NCI-H1417 treated with DMSO at 0.1 percent for 48 hours (cell line): ENCODE results near the gene PRKCE.

Experiments used
- DNase-seq: peaks from one replicate; lab custom pipeline; 2025; lab: John Stamatoyannopoulos, UW

PRKCE gene

DNA sequence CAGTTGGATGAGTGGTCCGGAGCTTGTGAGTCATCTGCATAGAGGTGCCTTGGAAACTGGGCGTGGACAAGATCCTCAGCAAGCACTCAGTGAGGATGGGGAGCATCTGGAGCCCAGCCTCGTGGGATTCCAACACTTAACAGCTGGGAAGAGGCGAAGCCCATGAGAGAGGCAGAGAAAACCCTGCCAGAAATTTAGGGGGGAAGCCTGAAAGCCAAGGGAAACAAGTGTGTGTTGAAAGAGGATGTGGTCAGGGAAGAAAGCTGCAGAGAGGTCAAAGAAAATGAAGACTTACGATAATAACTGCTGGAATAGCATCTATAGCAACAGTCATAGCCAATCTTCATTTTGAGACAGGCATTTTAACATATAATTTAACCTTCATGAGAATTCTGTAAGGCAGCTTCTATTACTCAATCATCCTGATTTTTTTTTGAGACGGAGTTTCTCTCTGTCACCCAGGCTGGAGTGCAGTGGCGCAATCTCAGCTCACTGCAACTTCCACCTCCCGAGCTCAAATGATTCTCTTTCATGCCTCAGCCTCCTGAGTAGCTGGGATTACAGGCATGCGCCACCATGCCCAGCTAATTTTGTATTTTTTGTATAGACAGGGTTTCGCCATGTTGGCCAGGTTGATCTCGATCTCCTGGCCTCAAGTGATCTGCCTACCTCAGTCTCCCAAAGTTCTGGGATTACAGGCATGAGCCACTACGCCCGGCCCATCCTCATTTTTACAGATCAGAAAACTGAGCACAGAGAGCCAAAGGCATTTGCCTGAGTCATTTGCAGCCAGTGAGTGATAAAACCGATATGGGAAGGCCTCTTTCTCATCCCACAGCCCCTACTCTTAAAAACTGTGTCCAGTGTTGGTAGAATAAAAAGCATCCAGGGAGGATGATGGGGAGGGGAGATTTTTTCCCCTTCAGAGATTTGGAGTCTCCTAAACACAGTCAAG is 431.3 kb downstream of the PRKCE start:
- DNase-seq: no peak

DNA sequence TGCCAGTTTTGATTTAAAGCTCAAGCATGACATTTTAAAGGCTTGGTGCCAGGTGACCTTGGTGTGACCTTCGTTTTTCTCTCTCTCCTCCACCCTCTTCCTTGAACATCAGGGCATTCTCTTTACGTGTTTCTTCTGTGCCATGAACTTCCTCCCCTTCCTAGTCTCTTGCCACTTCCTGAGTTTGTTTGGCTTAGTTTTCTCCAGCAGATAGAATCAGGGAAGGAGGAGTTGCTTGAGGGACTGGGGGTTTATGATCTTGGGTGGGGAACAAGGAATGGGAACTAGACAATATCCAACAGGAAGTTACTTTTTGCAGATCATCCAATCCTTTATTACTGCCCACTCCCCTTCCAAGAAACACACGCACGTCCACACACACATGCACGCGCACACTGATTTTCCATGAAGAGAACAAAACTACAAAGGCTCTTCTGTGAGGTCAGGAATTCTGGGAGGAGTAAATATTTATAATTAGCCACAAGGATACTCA is 435.1 kb downstream of the PRKCE start:
- DNase-seq: no peak

DNA sequence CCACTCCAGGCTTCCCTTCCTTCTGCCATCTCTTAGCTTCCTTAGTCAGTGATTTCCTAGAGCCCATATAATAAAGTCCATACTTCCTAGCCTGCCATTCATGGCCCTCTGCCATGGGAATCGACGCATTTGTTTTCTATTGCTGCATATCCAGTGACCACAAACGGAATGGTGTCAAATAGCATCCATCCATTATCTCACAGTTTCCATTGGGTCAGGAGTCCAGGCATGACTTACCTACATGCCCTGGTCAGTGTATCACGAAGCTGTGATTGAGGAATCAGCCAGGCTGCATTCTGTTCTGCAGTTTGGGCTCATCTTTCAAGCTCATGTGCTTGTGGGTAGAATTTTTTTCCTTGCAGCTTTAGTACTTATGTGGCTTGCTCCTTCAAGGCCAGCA is 436.0 kb downstream of the PRKCE start:
- DNase-seq: no peak

DNA sequence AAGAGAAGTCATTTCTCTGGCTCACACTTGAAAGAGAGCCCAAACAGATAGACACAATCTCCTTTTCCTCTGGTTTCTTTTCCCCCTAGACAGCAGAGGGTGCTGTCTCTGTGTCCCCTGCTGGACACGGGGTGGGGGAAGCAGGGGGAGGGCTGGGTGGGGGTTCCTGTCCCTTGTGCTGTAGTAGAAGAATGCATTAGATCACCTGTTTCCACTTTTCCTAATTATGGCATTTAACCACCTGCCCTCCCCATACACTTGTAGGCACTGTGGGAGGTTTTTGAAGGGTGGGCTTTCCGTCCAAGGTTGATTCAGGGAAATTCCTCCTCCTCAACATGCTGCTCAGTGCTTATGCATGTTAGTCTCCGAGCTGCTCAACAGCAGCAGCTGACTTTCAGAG is 439.5 kb downstream of the PRKCE start:
- no peak for DNase-seq

DNA sequence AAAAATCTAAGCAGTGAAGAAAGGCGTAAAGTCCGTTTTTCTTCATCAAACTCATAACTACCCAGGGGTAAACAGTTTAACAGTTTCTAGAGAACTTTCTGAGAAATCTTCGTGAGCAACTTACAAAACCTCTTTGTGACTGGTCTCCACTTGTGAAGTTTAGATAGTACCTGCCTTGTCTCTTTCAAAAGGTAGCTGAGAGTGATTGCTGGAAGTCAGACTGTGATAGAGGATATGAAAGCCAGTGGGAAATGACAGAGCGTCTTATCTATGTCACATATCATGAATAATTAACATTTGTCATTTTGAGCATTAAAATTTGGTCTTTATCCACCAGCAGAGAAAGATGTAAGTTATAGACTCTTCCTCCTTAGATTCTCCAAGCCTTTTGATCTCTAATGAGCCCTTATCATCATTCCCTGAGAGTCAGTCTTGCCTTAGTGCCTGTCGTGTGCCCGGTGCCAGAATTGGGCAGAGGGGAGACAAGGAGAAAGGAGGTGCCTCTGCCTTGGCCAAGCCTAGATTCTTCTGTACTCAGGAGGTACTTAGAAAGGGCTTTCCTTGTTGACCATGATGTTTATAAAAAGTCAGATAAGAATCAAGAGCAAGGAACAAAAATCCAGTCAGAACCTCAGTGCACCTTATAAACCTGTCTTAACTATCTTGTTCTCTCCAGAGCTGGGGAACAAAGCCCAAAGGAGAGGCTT is 440.6 kb downstream of the PRKCE start:
- DNase-seq: no peak

DNA sequence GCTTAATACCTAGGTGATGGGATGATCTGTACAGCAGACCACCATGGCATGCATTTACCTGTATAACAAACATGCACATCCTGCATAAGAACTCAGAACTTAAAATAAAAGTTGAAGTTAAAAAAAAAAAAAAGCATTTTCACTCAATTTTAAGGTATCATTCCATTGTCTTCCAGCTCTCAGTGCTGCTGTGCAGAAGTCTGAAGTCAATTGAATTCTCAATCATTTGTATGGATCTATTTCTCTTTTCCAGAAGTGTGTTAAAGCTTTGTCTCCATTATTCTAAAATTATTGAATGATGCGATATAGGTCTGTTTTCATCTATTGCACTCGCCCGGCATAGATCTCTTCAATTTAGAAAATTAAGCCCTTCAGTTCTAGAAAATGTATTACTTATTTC is 443.2 kb downstream of the PRKCE start:
- no peak for DNase-seq

DNA sequence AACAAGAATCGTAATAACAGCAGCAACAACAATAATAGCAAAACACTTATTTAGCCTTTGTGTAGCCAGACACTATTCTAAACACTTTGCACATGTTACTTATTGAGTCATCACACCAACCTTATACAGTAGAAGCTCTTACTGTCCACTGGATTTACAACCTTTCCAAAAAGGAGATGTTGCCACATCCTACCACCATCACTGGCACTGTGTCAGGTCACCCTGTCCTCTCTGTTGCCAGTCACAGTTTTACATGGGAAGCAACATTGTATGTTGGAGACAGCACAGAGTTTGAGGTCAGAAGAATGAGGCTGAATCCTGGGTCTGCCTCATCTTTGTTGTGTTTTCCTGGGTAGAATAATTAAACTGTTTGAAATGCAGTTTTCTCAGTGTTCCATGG is 444.4 kb downstream of the PRKCE start:
- no peak for DNase-seq

DNA sequence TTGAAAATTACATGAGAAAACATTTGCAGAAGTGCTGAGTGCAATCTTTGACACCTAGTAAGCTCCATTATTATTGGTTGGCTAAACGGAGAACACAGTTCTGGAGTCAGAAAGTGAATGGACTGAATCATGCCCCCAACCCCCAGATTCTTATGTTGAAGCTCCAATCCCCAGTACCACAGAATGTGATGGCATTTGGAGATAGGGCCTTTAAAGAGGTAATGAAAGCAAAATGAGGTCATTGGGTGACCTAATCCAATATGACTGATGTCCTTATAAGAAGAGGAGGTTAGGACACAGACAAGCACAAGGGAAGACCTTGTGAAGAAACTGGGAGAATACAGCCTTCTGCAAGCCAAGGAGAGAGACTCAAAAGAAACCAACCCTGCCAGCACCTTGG is 444.8 kb downstream of the PRKCE start:
- no peak for DNase-seq

DNA sequence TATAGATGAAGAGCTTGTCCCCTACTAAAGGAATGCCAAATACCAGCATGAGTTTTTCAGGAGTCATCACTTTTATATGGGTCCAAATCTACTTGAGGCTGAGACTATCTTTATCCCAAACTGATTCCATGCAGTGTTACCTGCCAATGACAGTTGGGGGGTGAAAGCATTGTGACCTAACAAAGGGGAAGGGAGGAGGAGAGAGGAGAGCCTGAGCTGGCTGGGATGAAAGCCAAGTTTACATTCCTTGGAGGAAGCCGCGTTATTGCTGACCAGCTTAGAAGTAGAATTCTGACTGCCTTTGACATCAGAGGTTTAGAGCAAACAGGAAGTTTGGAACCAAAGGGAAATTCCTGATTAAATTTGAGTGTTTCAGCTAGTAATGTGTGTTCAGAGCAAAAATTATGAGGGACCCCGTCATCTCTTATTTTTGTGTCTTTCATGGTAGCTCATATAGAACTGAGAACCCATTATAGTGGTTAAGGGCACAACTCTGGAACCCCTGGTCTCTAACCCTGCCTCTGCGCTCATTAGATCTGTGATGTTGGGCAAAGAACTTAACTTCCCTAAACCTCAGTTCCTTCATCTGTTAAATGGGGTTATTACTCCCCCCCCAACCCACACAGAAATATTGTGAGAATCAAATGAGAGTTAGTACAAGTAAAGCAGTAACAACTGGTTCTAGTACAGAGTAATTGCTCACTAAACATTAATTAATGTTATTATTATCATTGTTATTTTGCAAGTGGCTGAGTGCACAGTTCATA is 446.4 kb downstream of the PRKCE start:
- DNase-seq: no peak

DNA sequence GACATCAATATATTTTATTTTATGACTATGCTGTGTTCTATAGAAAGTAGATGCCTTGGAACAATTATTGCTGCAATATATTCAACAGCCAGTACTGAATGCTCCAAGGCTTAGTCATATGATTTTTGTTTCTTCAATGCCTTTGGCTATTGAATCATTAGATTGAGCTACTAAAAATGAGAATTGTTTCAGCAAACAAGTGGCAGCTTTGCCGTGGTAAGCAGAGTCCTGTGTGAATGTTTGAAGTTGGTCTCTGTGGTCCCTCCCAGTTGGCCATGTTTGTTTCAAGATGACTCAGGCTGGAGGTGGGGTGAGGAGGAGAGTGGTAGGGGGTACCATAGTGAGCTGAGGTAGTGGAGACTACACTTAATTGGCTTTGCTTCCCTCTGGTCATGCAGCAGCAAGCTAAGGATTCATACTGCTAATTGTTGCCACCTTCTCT is 447.2 kb downstream of the PRKCE start:
- DNase-seq: no peak

DNA sequence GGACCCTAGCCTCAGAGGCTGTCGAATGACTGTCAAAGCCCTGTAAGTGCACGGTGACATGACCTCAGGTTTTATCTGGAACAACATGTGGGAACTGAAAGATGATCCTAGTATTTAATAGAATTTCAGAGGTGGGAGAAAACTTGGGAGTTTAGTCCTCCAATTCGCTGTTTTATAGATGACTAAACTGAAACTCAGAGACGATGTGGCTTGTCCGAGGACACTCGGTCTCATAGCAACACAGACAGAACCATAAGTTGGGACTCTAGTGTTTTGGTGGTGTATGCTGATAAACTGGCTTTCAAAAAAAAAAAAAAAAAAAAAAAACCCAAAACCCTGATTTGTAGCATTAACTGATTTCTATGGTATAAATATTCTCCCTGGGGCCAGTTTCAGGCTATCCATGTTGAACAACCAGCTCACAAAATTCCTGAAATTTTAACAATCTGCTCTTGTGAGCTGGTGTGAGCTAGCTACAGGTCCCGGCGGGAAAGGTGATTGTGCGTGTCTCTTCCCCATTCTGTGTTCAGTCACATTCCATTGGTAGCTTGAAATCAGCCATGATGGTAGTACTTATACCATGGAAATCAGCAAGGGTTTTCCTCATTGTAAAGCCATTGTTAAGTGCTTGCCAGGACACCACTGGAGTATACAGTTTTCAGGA is 450.2 kb downstream of the PRKCE start:
- DNase-seq: no peak

DNA sequence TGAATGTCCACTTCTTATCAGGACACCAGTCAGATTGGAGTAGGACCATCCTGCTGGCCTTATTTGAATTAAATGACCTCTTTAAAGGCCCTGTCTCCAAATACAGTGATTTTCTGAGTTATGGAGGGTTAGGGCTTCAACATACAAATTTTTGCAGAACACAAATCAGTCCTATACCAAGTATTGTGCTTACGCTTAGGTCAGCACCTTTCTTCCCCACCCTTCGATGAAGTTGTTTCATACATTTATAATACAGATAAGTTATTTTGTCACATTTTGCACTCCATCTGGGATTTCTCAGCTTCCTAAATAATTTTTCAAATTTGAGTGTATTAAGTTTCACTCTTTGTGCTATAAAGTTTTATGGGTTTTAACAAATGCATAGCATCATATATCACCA is 455.2 kb downstream of the PRKCE start:
- no peak for DNase-seq

DNA sequence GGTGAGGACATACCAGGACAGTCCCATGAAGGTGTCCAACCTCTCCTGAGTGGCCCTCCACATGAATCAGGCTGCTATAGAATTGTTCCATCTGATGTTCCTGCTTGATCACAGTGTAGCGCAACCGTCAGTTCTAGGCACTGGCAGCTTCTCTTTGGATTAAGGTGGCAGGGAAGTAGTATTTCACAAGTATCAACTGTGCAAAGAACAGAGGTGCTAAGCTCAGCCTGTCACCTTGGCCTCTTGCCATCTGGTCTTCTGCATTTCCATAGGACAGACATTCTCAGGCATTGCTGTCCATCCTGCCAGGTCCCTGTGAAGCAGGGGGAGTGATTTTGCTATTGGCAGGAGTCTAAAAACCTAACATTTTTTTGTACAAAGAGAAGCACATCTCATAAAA is 463.5 kb downstream of the PRKCE start:
- no peak for DNase-seq

DNA sequence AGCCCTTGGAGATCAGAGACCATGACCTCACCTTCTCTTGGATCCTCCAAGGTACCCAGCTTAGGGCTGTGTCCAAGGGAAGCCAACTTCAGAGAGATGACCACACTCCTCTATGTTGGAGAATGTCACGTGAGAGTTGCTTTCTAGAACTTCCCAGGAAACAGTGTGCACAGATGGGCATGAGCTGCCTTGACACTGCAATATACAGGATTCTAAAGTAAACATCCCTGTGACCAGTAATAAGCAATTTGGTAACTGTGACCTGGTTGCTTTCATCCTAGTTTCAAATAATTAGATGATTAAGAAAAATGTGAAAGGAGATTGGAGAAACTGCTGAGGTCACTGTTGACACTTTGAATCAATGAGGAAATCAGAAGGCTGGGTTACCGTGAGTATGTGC is 464.7 kb downstream of the PRKCE start:
- no peak for DNase-seq

DNA sequence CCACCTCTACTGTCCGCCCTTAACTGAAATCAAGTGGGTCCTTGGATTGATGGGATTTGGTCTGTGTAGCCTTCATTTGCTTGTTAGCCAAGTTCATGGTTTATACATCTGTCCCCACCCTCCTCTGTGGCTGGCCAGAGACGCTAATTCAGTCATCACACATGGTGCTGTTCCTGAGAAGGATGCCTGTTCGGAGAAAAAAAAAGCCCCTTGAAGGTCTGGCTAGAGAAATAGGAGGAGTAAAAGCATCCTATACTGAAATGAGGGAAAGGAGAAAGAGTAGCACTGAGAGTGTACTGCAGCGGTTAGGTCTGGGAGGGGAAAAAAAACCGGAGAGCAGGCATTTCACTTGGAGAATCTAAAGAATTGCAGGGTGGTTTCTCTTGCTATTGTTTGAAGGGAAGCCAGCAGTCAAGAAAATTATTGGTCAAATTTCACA is 465.1 kb downstream of the PRKCE start:
- no peak for DNase-seq

DNA sequence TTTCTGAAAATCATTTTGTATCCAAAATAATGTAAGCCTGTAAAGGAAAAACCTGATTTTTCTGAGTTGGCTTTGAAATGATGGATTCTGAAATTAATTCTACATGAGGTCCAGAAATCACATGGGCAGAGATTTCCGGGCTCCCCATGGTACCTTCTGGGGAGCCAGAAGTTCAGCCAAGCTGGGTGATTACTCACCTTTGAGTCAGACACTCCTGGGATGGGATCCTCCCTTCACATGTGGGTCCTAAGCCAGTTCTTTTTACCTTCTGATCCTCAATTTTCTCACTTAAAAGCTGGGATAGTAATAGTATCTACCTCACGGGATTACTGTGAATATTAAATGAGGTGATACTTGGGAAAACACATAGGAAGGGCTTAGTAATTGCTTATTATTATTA is 465.9 kb downstream of the PRKCE start:
- no peak for DNase-seq

DNA sequence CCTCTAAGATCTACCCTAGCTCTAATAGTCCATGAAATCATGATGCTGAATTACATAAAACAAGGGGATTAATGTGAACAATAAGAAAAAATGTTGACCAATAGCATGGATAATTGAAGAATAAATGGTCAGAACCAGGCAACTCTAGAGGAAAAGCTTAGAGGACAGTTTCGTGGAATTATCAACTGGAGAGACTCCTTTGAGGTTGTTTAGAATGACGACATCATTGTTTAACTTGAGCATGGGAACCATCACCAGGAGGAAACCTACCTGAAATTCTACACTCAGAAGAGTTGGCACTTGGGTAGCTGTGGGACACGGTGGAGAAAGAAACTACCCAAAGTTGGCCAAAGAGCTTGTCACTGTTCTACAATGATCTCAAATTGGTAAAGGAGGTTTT is 466.5 kb downstream of the PRKCE start:
- no peak for DNase-seq

DNA sequence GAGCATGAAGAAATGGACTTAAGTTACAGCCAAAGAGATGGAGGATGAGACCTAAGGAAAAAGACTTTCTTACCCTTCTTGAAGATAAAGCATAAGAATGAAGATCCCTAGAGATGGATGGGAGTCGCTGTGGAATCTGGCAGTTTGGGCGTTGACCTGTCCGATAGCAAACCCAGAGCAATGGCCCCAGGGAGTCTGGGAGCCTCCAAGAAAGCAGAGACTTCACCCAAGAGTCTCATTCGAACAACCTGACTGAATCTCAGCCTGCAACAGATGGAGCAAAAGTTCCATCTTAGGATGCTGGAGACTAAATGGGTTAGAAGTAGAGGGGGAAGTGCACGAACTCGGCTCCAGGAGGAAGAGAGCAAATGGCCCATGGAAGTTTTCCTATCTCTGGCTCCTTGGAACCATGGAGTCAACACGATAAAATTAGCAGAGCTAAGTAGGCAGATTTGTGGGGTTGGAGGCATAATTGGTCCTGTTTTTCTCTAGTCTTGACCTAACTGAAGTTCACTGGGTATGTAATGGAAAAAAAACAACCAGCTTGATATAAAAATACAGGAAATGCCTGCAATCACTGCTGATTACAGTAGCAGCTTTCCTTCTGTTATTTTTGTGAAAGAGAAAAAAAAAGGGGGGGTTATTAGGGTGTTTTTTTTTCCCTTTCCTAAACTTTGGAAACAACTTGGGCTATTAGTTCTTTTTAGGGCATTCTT is 467.3 kb downstream of the PRKCE start:
- DNase-seq: no peak

DNA sequence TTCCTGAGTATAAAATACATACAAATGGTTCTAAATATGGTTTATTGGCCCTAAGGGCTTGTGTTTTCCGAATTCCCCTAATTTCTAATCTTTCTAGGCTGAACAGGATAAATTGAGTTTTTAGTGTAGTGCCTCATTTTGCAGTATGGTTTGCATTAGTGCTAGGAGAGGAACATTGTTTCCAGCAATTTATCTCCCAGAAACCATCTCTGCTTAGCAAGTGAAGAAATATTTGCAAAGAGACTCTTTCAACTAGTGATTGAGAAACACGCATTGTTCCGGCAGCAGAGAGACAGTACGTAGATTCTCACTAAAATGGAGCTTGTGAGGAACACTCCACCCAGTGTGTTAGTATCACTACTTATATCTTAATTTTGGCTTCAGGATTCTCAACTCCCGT is 468.0 kb downstream of the PRKCE start:
- DNase-seq: no peak

DNA sequence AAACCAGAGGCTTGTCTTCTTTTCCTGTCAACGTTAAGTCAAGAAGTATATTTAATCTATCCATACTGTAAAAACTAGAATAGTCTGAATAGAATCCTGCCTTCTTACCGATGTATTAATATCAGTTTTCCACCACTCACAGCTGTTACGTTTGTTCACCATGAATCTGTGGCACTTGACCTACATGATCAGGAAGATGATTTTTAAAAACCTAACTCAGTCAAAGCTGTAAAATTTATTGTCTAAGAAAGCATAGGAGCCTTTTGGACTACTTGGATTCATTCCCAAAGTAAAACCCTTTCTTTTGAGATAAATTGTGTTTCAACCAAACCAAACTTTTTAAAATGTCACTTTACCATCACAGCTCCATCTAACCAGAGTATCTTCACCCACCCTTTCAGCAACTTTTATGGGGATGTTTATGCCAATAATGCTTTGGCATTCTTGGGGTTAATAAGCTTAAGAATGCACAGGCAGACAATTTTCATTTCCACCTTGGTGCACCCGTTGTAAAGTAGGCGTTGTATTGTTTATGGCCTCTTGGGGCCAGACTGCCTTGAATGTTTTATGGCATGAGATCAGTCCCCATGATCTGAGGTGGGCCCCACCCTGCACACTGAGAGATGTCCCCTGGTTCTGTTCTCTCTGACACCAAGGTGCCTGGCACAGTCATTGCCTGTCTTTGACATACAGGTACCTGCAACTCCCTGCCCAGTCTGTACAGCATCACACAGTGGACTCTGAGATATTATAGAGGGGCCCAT is 469.5 kb downstream of the PRKCE start:
- no peak for DNase-seq
